Activated B cell treated with CpG ODN at 0.5 μM for 24 hours (primary cell): ENCODE results near the gene TMEM181. TPM values are rescaled to one million over a fixed set of nuclear protein-coding genes. Genes with fewer than 3 reads are reported as not detected.

Experiments used
- ATAC-seq: fragments of 200-7000 bp; cut with Tn5 transposase; one replicate; pipeline ENCODE4 v1.10.0; 2021; ENCODE audit warnings: low read depth, mild to moderate bottlenecking, moderate library complexity
- CTCF ChIA-PET: fragments of 350-600 bp; sonication (Branson Sonifier 250); formaldehyde crosslinking; loops from one replicate; lab custom pipeline; 2021; ENCODE audit warnings: antibody characterized with exemption; lab: Charles Lee
- POLR2A ChIA-PET: fragments of 350-600 bp; sonication (Branson Sonifier 250); formaldehyde crosslinking; loops from one replicate; lab custom pipeline; 2021; ENCODE audit warnings: antibody characterized with exemption; lab: Charles Lee
- DNase-seq: peaks from one replicate; pipeline ENCODE4 v3.0.0; 2022
- H3K27ac Mint-ChIP-seq: one replicate; pipeline ENCODE4 v1.8.0; 2020; ENCODE audit warnings: mixed read lengths
- H3K27me3 Mint-ChIP-seq: one replicate; pipeline ENCODE4 v1.8.0; 2021; ENCODE audit warnings: mixed read lengths
- H3K36me3 Mint-ChIP-seq: one replicate; pipeline ENCODE4 v1.8.0; 2021; ENCODE audit warnings: low read depth, mixed read lengths
- H3K4me1 Mint-ChIP-seq: one replicate; pipeline ENCODE4 v1.8.0; 2021; ENCODE audit warnings: mixed read lengths
- H3K4me3 Mint-ChIP-seq: one replicate; pipeline ENCODE4 v1.8.0; 2020; ENCODE audit warnings: mild to moderate bottlenecking, mixed read lengths
- H3K9me3 Mint-ChIP-seq: one replicate; pipeline ENCODE4 v1.8.0; 2020; ENCODE audit warnings: mixed read lengths
- intact Hi-C: fragments of 100-400 bp; cut with micrococcal nuclease; formaldehyde crosslinking; loops from one replicate; pipeline ENCODE4 v1.15.1; 2024
- total RNA-seq: library from RNA; stranded (reverse); gene quantifications from 2 replicates; pipeline ENCODE4 v1.2.3, GENCODE V29; 2022
- TF ChIP-seq, protein P1 (sequence below): fragments of 200-600 bp; IDR thresholded peaks from one replicate; pipeline ENCODE4 v1.8.0; 2022; ENCODE audit warnings: antibody characterized with exemption, mild to moderate bottlenecking

The TMEM181 gene
- total RNA-seq, 1 donor from 2014 or later, result 8.8 TPM

- TF ChIP-seq, protein P1, sequence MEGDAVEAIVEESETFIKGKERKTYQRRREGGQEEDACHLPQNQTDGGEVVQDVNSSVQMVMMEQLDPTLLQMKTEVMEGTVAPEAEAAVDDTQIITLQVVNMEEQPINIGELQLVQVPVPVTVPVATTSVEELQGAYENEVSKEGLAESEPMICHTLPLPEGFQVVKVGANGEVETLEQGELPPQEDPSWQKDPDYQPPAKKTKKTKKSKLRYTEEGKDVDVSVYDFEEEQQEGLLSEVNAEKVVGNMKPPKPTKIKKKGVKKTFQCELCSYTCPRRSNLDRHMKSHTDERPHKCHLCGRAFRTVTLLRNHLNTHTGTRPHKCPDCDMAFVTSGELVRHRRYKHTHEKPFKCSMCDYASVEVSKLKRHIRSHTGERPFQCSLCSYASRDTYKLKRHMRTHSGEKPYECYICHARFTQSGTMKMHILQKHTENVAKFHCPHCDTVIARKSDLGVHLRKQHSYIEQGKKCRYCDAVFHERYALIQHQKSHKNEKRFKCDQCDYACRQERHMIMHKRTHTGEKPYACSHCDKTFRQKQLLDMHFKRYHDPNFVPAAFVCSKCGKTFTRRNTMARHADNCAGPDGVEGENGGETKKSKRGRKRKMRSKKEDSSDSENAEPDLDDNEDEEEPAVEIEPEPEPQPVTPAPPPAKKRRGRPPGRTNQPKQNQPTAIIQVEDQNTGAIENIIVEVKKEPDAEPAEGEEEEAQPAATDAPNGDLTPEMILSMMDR, result no peak
- peaks cover 45% of the 10 kb centered on the region for H3K27me3 Mint-ChIP-seq
- H3K27ac Mint-ChIP-seq, result no peak overlapping the region
- peaks cover 3% of the 10 kb centered on the region for H3K4me1 Mint-ChIP-seq
- no peaks in the 10 kb centered on the region for H3K36me3 Mint-ChIP-seq
- intact Hi-C loops, result no loop called here
- CTCF ChIA-PET, result no interaction called here
- peaks cover 2% of the 10 kb centered on the region for H3K9me3 Mint-ChIP-seq
- POLR2A ChIA-PET, result no interaction called here
- DNase-seq (no peak), ATAC-seq (no peak)
- H3K4me3 Mint-ChIP-seq, result no peak overlapping the region
Measured at GRCh38 chr6:158538741-158539140, 21.1 kb upstream of the TMEM181 start.

DNA sequence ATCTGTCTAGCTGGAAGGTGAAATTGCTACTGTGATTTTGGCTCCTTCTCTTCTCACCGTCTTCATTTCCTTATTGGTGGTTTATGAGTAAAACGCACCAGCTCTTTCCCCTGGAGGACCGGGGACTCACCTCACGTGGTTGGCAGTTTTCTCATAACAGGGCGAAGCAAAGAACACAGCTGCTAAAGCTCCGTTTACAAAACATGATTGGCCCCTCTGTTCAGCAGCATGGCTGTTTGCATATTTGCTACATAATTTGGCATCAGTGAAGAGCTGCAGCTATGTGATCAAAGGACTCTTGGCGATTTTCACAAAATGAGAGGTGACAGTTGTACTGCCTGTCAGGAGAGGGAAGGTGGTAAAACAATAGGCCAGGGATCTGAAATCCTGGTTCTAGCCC is 20.5 kb upstream of the TMEM181 start:
- no peak for ATAC-seq
- ChIA-PET POLR2A (no interaction called here), CTCF (no interaction called here)
- intact Hi-C loops, result no loop called here
- TF ChIP-seq, protein P1, result no peak
- Mint-ChIP-seq H3K9me3 (peaks cover 2% of the 10 kb centered on the region), H3K27ac (no peak overlapping the region), H3K4me3 (no peak overlapping the region), H3K4me1 (peaks cover 3% of the 10 kb centered on the region), H3K36me3 (no peaks in the 10 kb centered on the region), H3K27me3 (peaks cover 48% of the 10 kb centered on the region)
- DNase-seq, result no peak

GRCh38 chr6:158539881-158540280 is 20.0 kb upstream of the TMEM181 start:
- Mint-ChIP-seq H3K27ac (no peak overlapping the region), H3K4me3 (no peak overlapping the region), H3K27me3 (peaks cover 47% of the 10 kb centered on the region), H3K9me3 (peaks cover 2% of the 10 kb centered on the region), H3K36me3 (no peaks in the 10 kb centered on the region), H3K4me1 (peaks cover 3% of the 10 kb centered on the region)
- DNase-seq, result no peak
- intact Hi-C loops, result no loop called here
- TF ChIP-seq, protein P1, result no peak
- ATAC-seq, result no peak
- ChIA-PET CTCF (no interaction called here), POLR2A (no interaction called here)

DNA sequence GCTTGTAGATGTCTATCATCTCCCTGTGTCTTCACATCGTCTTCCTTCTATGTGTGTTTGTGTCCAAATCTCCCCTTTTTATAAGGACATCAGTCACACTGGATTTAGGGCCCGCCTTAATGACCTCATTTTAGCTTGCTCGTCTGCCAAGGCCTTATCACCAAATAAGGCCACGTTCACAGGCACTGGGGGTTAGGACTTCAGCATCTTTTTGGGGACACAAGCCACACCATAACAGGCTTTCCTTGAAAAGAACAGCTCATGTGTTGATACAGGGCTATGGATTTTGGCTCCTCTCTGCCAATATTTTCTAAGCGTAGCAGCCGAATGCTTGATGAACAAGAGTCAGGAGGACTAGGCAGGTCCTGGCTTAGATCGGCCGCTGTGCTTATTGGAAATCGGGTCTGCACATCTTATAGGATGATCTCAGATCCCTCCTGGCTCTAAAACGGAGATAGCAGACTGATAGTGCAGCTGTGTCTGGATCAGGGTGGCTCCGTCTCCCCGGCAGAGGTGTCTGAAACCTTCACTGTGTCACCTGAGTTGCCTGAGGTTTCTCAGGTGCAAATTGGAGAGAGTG is 16.2 kb upstream of the TMEM181 start:
- POLR2A ChIA-PET, result no interaction called here
- peaks cover 38% of the 10 kb centered on the region for H3K27me3 Mint-ChIP-seq
- no peak for DNase-seq

DNA sequence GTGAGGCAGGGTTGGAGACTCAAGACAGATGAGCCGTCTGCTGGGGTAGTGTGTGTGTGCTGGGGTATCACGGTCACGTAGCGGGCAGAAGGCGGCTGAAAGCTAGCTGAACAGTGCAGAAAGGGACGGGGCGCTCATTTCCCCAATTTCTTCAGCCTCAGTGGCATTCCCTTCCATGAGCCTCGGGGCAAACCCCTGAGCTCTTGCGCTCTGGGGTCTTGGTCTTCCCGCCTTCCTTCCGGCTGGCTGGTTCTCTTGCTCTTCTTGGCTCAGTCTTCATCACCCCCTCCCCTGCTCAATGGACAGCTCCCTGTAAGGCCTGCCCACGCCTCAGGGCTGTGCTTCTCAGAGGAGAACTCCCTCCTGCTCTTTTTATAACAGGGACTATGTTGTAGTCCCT is 15.5 kb upstream of the TMEM181 start:
- Mint-ChIP-seq H3K27me3 (peaks cover 32% of the 10 kb centered on the region), H3K36me3 (no peaks in the 10 kb centered on the region), H3K27ac (no peak overlapping the region), H3K4me3 (no peak overlapping the region), H3K4me1 (no peaks in the 10 kb centered on the region), H3K9me3 (no peaks in the 10 kb centered on the region)
- CTCF ChIA-PET, result no interaction called here
- ATAC-seq (no peak), DNase-seq (no peak)
- POLR2A ChIA-PET, result no interaction called here
- TF ChIP-seq, protein P1, result no peak
- intact Hi-C loops, result no loop called here

More for the DNA sequence above, 16.2 kb upstream of the TMEM181 start:
- H3K4me3 Mint-ChIP-seq, result no peak overlapping the region
- CTCF ChIA-PET, result no interaction called here
- TF ChIP-seq, protein P1, result no peak
- no peaks in the 10 kb centered on the region for H3K4me1 Mint-ChIP-seq
- ATAC-seq, result no peak
- no peaks in the 10 kb centered on the region for H3K36me3 Mint-ChIP-seq
- no peak overlapping the region for H3K27ac Mint-ChIP-seq
- no peaks in the 10 kb centered on the region for H3K9me3 Mint-ChIP-seq
- intact Hi-C loops, result no loop called here
